ENCODE results near the gene LPAR5. TPM values are rescaled to one million over a fixed set of nuclear protein-coding genes. Genes with fewer than 3 reads are reported as not detected.

The LPAR5 gene
- total RNA-seq, 1 donor from 2014 or later = 0.21 TPM

DNA sequence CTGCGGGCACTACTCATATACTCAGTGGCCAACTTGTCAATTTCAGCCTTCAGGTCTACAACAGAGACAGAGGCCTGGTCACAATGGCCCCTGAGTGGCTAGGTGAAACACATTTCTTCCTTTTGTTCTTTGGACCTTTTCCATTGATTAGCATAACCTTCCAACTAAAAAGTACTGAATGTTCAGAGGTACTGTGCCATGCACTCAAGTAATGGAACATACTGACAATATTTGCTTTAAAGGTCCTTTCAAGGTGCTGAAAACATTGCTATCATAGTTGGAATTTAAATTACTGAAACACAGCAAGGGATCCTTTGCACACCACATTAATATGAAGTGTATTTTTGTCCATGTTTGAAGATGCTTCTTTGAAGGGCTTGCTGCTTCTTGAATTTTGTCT lies 17.6 kb upstream of the LPAR5 start:
- Histone ChIP-seq H3K4me3 (no peak overlapping the region), H3K27me3 (no peaks in the 10 kb centered on the region), H3K9me3 (no peaks in the 10 kb centered on the region), H3K27ac (no peak overlapping the region), H3K4me1 (no peaks in the 10 kb centered on the region), H3K36me3 (peaks cover 84 to 86% of the 10 kb centered on the region in 2 donors)
- TF ChIP-seq, protein P1, sequence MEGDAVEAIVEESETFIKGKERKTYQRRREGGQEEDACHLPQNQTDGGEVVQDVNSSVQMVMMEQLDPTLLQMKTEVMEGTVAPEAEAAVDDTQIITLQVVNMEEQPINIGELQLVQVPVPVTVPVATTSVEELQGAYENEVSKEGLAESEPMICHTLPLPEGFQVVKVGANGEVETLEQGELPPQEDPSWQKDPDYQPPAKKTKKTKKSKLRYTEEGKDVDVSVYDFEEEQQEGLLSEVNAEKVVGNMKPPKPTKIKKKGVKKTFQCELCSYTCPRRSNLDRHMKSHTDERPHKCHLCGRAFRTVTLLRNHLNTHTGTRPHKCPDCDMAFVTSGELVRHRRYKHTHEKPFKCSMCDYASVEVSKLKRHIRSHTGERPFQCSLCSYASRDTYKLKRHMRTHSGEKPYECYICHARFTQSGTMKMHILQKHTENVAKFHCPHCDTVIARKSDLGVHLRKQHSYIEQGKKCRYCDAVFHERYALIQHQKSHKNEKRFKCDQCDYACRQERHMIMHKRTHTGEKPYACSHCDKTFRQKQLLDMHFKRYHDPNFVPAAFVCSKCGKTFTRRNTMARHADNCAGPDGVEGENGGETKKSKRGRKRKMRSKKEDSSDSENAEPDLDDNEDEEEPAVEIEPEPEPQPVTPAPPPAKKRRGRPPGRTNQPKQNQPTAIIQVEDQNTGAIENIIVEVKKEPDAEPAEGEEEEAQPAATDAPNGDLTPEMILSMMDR (IDR thresholded peaks at IDR 0.05) = no peak
- intact Hi-C loops (cut with DNase I) = no loop called here
- DNase-seq (ENCODE audit: low spot score in 2 of 2) = no peak

DNA sequence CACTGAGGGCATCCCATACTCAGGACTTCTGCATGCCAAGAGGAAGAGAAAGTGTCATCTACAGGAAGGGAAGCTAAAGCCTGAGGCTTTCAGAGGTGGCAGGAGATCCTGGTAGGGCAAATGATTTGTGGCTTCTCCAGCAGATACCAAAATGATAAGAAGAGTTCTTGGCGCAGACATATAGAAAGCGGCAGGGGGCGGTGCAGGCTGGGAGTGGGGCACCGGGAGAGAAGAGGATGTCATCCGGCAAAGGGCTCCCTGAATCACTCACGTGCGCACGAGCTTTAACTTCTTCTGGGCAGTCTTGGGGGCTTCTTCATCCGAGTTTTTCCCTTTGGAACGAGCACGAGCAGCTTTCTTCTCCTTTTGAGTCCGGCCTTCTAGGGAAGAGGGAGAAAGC lies 16.6 kb upstream of the LPAR5 start:
- no peak for DNase-seq (ENCODE audit: low spot score in 2 of 2)
- Histone ChIP-seq H3K36me3 (peaks cover 82 to 87% of the 10 kb centered on the region in 2 donors), H3K27me3 (no peaks in the 10 kb centered on the region), H3K27ac (no peak overlapping the region), H3K4me3 (no peak overlapping the region), H3K9me3 (no peaks in the 10 kb centered on the region), H3K4me1 (no peaks in the 10 kb centered on the region)
- intact Hi-C loops (cut with DNase I) = no loop called here
- TF ChIP-seq, protein P1 (IDR thresholded peaks at IDR 0.05) = no peak

DNA sequence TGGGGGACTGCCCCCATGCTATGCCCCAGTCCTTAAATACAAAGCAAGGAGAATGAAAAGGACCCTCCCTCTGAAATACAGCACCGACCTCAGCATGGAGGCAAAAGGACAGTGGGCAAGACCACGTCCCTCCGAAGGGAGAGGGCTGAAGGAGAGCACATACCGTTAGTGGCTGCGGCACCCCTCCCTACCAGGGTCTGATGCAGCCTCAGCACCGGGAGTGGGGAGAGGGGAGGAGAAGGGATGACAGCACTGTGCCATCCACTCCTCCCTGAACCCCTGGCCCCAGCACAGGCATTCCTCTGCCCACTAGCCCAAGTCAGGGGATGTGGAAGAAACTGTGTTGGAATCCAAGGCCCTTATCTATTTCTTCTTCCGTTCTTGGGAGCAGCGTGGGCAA lies 15.1 kb upstream of the LPAR5 start:
- no peaks in the 10 kb centered on the region for H3K27me3 ChIP-seq
- H3K27ac ChIP-seq = no peak overlapping the region
- intact Hi-C loops (cut with DNase I) = no loop called here
- peaks cover 67 to 71% of the 10 kb centered on the region in 2 donors for H3K36me3 ChIP-seq
- TF ChIP-seq, protein P1 (IDR thresholded peaks at IDR 0.05) = no peak
- no peak overlapping the region for H3K4me3 ChIP-seq
- no peaks in the 10 kb centered on the region for H3K4me1 ChIP-seq
- H3K9me3 ChIP-seq = no peaks in the 10 kb centered on the region
- DNase-seq (ENCODE audit: low spot score in 2 of 2) = no peak

DNA sequence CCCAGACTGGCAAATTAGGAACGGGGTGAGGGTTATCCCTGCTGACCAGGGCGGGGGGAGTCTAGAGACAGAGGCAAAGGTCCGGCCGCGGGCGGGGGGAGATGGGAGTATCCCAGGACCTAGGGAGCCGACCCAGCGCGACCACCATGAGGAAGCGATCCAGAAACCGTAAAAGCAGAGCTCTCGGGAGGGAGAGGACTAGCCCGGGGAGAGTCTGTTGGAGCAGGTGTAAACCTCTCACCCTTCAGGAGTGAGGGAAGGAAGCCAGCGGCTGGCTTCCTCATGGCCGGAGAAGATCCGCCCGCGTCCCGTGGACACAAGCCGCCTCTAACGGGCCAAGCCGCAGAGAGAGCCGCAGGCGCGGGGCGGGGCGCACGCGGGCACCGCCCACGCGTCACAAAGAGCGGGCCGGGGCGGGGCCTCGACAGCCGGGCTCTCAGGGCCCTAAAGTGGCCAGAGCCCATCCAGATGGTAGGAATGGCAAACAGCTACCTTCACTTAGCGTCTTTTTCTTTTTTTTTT lies 11.4 kb upstream of the LPAR5 start, which contains the start of gene ACRBP:
TSS of gene ACRBP (minus strand) at position 350 of the 522 bp plus-strand sequence. CDS start at position 284, 66 bp downstream.
- DNase-seq (ENCODE audit: low spot score in 2 of 2) = peak in 1 of 2 donors; percentile 85
- TF ChIP-seq, protein P1 (IDR thresholded peaks at IDR 0.05) = no peak
- peak within 1 kb of the TSS in 1 of 2 donors; percentile 48 for H3K27ac ChIP-seq

DNA sequence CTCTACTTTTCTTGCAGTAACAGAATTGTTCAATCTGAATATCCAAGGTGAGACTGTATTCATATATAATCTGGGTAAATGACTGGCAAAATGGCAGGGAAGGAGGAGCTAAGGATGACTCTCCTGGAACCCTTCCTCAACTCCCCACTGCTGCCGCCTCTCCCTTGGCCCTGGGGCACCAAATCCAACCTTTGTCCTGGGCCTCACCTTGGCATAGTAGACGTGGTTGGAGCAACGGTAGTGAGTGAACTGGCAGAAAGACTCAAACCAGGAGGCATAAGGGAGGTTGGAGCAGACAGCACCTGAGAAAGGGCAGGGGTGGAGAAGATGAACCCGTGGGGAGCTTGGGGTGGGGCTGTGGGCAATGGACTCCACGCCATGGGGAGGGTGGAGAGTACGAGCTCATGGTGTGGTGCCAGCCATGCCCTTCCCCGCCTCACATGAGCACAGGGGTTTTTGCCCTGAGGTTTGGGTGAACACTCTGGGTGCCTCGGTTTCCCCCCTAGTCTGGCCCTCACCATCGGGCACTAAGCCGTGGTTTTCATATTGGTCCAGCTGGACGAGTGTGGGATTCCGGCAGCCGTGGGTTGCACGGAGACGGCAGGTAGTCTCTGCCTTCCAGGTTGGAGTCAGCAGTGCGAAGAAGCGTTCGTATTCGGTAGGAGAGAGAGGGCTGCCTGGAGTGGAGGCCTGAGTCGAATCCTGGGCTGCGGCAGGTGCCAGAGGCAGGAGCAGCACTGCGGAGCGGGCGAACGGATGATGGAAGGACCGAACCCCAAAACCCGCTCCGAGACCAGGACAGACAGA lies 10.7 kb upstream of the LPAR5 start:
- Histone ChIP-seq H3K4me3 (peak overlapping the region; percentile 42 to 65), H3K9me3 (no peaks in the 10 kb centered on the region), H3K36me3 (peaks cover 23 to 31% of the 10 kb centered on the region in 2 donors), H3K27me3 (no peaks in the 10 kb centered on the region), H3K4me1 (no peaks in the 10 kb centered on the region), H3K27ac (peak overlapping the region in 1 of 2 donors; percentile 48)
- TF ChIP-seq, protein P1 (IDR thresholded peaks at IDR 0.05) = no peak
- no peak for DNase-seq (ENCODE audit: low spot score in 2 of 2)
- intact Hi-C loops (cut with DNase I) = no loop called here

More for the DNA sequence above, 11.4 kb upstream of the LPAR5 start, which contains the start of gene ACRBP:
- Histone ChIP-seq H3K27me3 (no peaks in the 10 kb centered on the region), H3K4me1 (no peaks in the 10 kb centered on the region), H3K9me3 (no peaks in the 10 kb centered on the region), H3K4me3 (peak within 1 kb of the TSS; percentile 42 to 65), H3K36me3 (peaks cover 30 to 37% of the 10 kb centered on the region in 2 donors)
- intact Hi-C loops (cut with DNase I) = no loop called here

Data from ascending aorta (tissue), 2 donors.